Measurements from ENCODE around the gene DUS2.

DNA sequence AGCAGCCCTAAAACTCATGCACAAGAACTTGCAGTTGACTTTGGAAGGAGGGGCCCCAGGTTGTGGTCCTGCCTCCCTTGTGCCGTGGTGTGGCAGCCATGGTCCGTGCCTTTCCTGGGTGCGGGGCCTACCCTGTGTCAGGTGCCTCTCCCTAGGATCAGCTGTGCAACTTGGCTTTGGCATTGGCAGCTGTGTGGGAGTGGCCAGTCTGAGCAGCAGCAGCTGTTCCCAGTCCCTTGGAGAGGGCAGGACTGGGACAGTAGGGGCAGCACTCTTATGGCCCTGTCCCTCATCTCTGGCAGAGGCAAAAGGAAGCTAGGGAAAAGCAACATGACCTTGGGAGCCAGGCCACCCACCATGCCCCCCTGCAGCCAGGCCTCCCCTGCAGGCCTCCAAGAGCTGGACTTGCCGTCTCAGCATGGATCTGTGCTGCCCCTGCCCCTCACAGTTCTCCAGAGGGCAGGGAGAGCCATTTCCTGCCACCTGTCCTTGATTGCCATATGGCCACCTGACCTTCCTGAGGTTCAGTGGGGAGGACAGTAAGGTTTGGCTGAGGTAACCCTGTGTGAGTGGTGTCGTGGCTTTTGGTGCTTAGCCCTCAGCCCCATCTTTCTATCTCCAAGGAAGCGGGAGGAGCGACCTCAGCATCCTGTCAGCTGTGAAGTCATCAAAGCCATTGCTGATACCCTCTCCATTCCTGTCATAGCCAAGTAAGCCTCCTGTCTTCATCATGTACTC, 46.6 kb downstream of the DUS2 start:
- no peak for TF ChIP-seq ZNF317 (CRISPR knock-in tag; IDR thresholded peaks at IDR 0.05; ENCODE audit: borderline replicate concordance, low read depth)
- no peak for TF ChIP-seq CTCF (IDR thresholded peaks at IDR 0.05)
- TF ChIP-seq, protein P1, sequence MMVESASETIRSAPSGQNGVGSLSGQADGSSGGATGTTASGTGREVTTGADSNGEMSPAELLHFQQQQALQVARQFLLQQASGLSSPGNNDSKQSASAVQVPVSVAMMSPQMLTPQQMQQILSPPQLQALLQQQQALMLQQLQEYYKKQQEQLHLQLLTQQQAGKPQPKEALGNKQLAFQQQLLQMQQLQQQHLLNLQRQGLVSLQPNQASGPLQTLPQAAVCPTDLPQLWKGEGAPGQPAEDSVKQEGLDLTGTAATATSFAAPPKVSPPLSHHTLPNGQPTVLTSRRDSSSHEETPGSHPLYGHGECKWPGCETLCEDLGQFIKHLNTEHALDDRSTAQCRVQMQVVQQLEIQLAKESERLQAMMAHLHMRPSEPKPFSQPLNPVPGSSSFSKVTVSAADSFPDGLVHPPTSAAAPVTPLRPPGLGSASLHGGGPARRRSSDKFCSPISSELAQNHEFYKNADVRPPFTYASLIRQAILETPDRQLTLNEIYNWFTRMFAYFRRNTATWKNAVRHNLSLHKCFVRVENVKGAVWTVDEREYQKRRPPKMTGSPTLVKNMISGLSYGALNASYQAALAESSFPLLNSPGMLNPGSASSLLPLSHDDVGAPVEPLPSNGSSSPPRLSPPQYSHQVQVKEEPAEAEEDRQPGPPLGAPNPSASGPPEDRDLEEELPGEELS (CRISPR knock-in tag; IDR thresholded peaks at IDR 0.05), result no peak
- TF ChIP-seq, protein P2, sequence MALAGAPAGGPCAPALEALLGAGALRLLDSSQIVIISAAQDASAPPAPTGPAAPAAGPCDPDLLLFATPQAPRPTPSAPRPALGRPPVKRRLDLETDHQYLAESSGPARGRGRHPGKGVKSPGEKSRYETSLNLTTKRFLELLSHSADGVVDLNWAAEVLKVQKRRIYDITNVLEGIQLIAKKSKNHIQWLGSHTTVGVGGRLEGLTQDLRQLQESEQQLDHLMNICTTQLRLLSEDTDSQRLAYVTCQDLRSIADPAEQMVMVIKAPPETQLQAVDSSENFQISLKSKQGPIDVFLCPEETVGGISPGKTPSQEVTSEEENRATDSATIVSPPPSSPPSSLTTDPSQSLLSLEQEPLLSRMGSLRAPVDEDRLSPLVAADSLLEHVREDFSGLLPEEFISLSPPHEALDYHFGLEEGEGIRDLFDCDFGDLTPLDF (CRISPR knock-in tag; IDR thresholded peaks at IDR 0.05), result no peak
- TF ChIP-seq AR (CRISPR knock-in tag; IDR thresholded peaks at IDR 0.05), result no peak
- TF ChIP-seq, protein P3, sequence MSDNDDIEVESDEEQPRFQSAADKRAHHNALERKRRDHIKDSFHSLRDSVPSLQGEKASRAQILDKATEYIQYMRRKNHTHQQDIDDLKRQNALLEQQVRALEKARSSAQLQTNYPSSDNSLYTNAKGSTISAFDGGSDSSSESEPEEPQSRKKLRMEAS (CRISPR knock-in tag; IDR thresholded peaks at IDR 0.05), result no peak
- TF ChIP-seq, protein P4, sequence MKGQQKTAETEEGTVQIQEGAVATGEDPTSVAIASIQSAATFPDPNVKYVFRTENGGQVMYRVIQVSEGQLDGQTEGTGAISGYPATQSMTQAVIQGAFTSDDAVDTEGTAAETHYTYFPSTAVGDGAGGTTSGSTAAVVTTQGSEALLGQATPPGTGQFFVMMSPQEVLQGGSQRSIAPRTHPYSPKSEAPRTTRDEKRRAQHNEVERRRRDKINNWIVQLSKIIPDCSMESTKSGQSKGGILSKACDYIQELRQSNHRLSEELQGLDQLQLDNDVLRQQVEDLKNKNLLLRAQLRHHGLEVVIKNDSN (CRISPR knock-in tag; IDR thresholded peaks at IDR 0.05), result no peak
- TF ChIP-seq NR3C1 (CRISPR knock-in tag; conservative IDR thresholded peaks at IDR 0.05; ENCODE audit: low read depth), result no peak
- TF ChIP-seq FOXP1 (CRISPR knock-in tag; IDR thresholded peaks at IDR 0.05; ENCODE audit: borderline replicate concordance), result no peak
- no peak for TF ChIP-seq SP1 (CRISPR knock-in tag; conservative IDR thresholded peaks at IDR 0.05)
- no peak for TF ChIP-seq ELF4 (CRISPR knock-in tag; IDR thresholded peaks at IDR 0.05; ENCODE audit: low read depth)
